Measurements from ENCODE around the gene BACE1-AS.
"Not testable (repeated sequence)": the region's sequence is repeated elsewhere in the genome, so short reads cannot be mapped to it uniquely, and the experiment has no call there.

The BACE1-AS gene

DNA sequence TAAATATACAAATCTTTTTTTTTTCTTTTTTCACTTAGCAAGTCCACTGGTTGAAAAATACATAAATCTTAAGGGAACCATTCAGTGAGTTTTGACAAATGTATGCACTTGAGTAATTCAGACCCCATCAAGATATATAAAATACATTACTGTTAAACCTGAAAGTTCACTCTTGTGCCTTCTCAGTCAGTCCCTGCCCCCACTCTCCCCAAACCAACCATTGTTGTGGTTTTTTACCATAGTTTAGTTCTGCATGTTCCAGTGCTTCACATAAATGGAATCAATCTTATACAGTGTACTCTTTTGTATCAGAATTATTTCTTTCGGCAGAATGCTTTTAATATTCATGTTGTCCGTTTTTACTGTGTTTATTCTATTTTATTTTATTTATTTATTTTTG is 32.6 kb upstream of the BACE1-AS start:
- no peaks in the 10 kb centered on the region for H3F3A ChIP-seq (ENCODE audit: low read depth)
- H4K20me1 ChIP-seq (ENCODE audit: insufficient read depth, low read length, poor library complexity, severe bottlenecking): no peaks in the 10 kb centered on the region
- H3K36me3 ChIP-seq (ENCODE audit: insufficient read depth, low read length): no peaks in the 10 kb centered on the region; the same call in none of the 2 replicates
- no peaks in the 10 kb centered on the region for H3K9me2 ChIP-seq (replicated peaks; ENCODE audit: low read depth, low read length)
- H3K79me2 ChIP-seq (ENCODE audit: insufficient read depth, low read length): no peaks in the 10 kb centered on the region
- H3K4me1 ChIP-seq (ENCODE audit: insufficient read depth, low read length, poor library complexity, severe bottlenecking): no peaks in the 10 kb centered on the region
- no peak overlapping the region for H3K9ac ChIP-seq (ENCODE audit: low read depth, low read length, poor library complexity, severe bottlenecking)
- H3K27me3 ChIP-seq (ENCODE audit: insufficient read depth, low read length, poor library complexity, severe bottlenecking): no peaks in the 10 kb centered on the region
- H3K9me3 ChIP-seq (ENCODE audit: insufficient read depth, low read depth, low read length): no peaks in the 10 kb centered on the region
- no peak overlapping the region for H3K4me2 ChIP-seq (ENCODE audit: low read depth, low read length, poor library complexity, severe bottlenecking)
- H2AFZ ChIP-seq (ENCODE audit: low read length): no peak overlapping the region
- TF ChIP-seq EZH2phosphoT487 (IDR thresholded peaks at IDR 0.05; ENCODE audit: borderline replicate concordance): no peak
- TF ChIP-seq, protein P1, sequence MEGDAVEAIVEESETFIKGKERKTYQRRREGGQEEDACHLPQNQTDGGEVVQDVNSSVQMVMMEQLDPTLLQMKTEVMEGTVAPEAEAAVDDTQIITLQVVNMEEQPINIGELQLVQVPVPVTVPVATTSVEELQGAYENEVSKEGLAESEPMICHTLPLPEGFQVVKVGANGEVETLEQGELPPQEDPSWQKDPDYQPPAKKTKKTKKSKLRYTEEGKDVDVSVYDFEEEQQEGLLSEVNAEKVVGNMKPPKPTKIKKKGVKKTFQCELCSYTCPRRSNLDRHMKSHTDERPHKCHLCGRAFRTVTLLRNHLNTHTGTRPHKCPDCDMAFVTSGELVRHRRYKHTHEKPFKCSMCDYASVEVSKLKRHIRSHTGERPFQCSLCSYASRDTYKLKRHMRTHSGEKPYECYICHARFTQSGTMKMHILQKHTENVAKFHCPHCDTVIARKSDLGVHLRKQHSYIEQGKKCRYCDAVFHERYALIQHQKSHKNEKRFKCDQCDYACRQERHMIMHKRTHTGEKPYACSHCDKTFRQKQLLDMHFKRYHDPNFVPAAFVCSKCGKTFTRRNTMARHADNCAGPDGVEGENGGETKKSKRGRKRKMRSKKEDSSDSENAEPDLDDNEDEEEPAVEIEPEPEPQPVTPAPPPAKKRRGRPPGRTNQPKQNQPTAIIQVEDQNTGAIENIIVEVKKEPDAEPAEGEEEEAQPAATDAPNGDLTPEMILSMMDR (conservative IDR thresholded peaks at IDR 0.05; ENCODE audit: low read length): no peak
- H3K4me3 ChIP-seq (ENCODE audit: low read length, poor library complexity, severe bottlenecking): no peak overlapping the region

DNA sequence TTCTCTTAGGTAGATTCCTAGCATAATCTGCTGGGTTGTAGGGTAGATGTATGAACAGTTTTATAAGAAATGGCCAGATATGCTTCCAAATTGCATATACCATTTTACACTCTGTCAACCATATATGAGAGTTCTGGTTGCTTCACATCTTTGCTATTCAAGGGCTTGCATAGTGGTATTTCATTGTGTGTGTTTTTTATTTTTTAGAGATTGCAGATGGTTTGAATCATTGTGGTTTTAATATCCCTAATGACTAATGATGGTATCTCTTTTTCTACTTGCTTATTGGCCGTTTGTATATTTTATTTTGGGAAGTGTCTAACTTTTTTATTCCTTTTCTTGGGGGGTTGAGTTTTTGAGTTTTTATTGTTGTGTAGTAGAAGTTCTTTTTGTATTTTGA is 31.7 kb upstream of the BACE1-AS start:
- Histone ChIP-seq H3K4me2 (ENCODE audit: low read depth, low read length, poor library complexity, severe bottlenecking) (no peak overlapping the region), H3K9me3 (ENCODE audit: insufficient read depth, low read depth, low read length) (no peaks in the 10 kb centered on the region), H3K9me2 (replicated peaks; ENCODE audit: low read depth, low read length) (no peaks in the 10 kb centered on the region), H3K79me2 (ENCODE audit: insufficient read depth, low read length) (no peaks in the 10 kb centered on the region), H4K20me1 (ENCODE audit: insufficient read depth, low read length, poor library complexity, severe bottlenecking) (no peaks in the 10 kb centered on the region), H3K4me1 (ENCODE audit: insufficient read depth, low read length, poor library complexity, severe bottlenecking) (no peaks in the 10 kb centered on the region), H2AFZ (ENCODE audit: low read length) (no peak overlapping the region), H3F3A (ENCODE audit: low read depth) (no peaks in the 10 kb centered on the region), H3K9ac (ENCODE audit: low read depth, low read length, poor library complexity, severe bottlenecking) (no peak overlapping the region), H3K36me3 (ENCODE audit: insufficient read depth, low read length) (no peaks in the 10 kb centered on the region; the same call in none of the 2 replicates), H3K27me3 (ENCODE audit: insufficient read depth, low read length, poor library complexity, severe bottlenecking) (no peaks in the 10 kb centered on the region), H3K4me3 (ENCODE audit: low read length, poor library complexity, severe bottlenecking) (no peak overlapping the region)
- no peak for TF ChIP-seq EZH2phosphoT487 (IDR thresholded peaks at IDR 0.05; ENCODE audit: borderline replicate concordance)
- TF ChIP-seq, protein P1 (conservative IDR thresholded peaks at IDR 0.05; ENCODE audit: low read length): no peak

DNA sequence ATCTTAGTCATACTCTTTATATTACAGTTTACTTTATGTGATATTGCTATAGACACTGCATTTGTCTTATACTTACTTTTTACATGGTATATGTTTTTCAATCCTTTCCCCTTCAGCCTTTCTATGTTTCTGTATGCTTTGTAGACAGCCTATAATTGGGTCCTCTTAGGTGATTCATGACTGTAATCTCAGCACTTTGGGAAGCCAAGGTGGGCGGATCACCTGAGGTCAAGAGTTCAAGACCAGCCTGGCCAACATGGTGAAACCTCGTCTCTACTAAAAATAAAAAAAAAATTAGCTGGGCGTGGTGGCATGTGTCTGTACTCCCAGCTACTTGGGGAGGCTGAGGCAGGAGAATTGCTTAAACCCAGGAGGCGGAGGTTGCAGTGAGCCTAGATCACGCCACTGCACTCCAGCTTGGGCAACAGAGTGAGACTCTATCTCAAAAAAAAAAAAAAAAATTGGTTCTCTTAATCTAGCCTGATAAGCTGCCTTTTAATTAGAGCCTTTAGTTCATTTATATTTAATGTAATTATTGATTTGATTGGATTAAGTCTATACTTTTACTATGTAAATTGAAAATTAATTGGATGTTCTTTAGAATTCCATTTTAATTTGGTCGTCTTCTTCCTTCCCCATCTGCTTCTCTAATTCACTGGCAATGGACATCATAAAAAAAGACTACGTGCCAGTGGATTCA is 26.4 kb upstream of the BACE1-AS start:
- not testable (repeated sequence) for H3K27me3 ChIP-seq (ENCODE audit: insufficient read depth, low read length, poor library complexity, severe bottlenecking); H3F3A ChIP-seq (ENCODE audit: low read depth); H3K9me2 ChIP-seq (replicated peaks; ENCODE audit: low read depth, low read length); H3K36me3 ChIP-seq (ENCODE audit: insufficient read depth, low read length); H3K4me3 ChIP-seq (ENCODE audit: low read length, poor library complexity, severe bottlenecking); H3K79me2 ChIP-seq (ENCODE audit: insufficient read depth, low read length); H3K9ac ChIP-seq (ENCODE audit: low read depth, low read length, poor library complexity, severe bottlenecking); H3K9me3 ChIP-seq (ENCODE audit: insufficient read depth, low read depth, low read length); H4K20me1 ChIP-seq (ENCODE audit: insufficient read depth, low read length, poor library complexity, severe bottlenecking); H3K4me2 ChIP-seq (ENCODE audit: low read depth, low read length, poor library complexity, severe bottlenecking); H2AFZ ChIP-seq (ENCODE audit: low read length); H3K4me1 ChIP-seq (ENCODE audit: insufficient read depth, low read length, poor library complexity, severe bottlenecking)

DNA sequence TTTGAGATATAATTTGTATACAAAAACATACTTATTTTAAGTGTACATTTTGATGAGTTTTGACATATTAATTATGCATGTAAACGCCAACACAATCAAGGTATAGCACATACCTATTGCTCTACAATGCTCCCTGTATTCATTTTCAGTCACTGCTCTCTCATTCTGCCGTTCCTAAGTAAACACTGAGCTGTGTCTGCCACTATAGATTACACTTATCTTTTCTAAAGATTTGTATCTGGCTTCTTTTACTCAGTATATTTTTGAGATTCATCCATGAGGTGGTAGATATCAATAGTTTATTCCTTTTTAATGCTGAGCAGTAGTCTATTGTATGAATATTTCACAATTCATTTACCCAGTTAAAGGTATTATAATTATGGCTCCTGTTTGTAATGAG is 25.4 kb upstream of the BACE1-AS start:
- no peaks in the 10 kb centered on the region for H3K27me3 ChIP-seq (ENCODE audit: insufficient read depth, low read length, poor library complexity, severe bottlenecking)
- H2AFZ ChIP-seq (ENCODE audit: low read length): no peak overlapping the region
- H3K4me2 ChIP-seq (ENCODE audit: low read depth, low read length, poor library complexity, severe bottlenecking): no peak overlapping the region
- H3K9me2 ChIP-seq (replicated peaks; ENCODE audit: low read depth, low read length): no peaks in the 10 kb centered on the region
- no peak overlapping the region for H3K4me3 ChIP-seq (ENCODE audit: low read length, poor library complexity, severe bottlenecking)
- H3K36me3 ChIP-seq (ENCODE audit: insufficient read depth, low read length): no peaks in the 10 kb centered on the region
- H3K9me3 ChIP-seq (ENCODE audit: insufficient read depth, low read depth, low read length): no peaks in the 10 kb centered on the region
- H3K79me2 ChIP-seq (ENCODE audit: insufficient read depth, low read length): no peaks in the 10 kb centered on the region
- H4K20me1 ChIP-seq (ENCODE audit: insufficient read depth, low read length, poor library complexity, severe bottlenecking): no peaks in the 10 kb centered on the region
- H3K9ac ChIP-seq (ENCODE audit: low read depth, low read length, poor library complexity, severe bottlenecking): no peak overlapping the region
- no peaks in the 10 kb centered on the region for H3K4me1 ChIP-seq (ENCODE audit: insufficient read depth, low read length, poor library complexity, severe bottlenecking)
- TF ChIP-seq EZH2phosphoT487 (IDR thresholded peaks at IDR 0.05; ENCODE audit: borderline replicate concordance): no peak
- TF ChIP-seq, protein P1 (conservative IDR thresholded peaks at IDR 0.05; ENCODE audit: low read length): no peak
- H3F3A ChIP-seq (ENCODE audit: low read depth): no peaks in the 10 kb centered on the region
